NCI-H1436 (cell line): Measurements from ENCODE around the gene ST6GALNAC6.

Experiments used
- DNase-seq: peaks from one replicate; lab custom pipeline; 2025; lab: John Stamatoyannopoulos, UW

ST6GALNAC6 gene

GRCh38 chr9:127916720-127917581, 17.5 kb upstream of the ST6GALNAC6 start, which contains the start of gene ST6GALNAC4:
TSS of gene ST6GALNAC4 (minus strand) at chr9:127917041. CDS start at chr9:127916419, 622 bp downstream.
- DNase-seq: peak; percentile 88

- no peak for DNase-seq
Measured at GRCh38 chr9:127915801-127916719, 16.7 kb upstream of the ST6GALNAC6 start.

DNA sequence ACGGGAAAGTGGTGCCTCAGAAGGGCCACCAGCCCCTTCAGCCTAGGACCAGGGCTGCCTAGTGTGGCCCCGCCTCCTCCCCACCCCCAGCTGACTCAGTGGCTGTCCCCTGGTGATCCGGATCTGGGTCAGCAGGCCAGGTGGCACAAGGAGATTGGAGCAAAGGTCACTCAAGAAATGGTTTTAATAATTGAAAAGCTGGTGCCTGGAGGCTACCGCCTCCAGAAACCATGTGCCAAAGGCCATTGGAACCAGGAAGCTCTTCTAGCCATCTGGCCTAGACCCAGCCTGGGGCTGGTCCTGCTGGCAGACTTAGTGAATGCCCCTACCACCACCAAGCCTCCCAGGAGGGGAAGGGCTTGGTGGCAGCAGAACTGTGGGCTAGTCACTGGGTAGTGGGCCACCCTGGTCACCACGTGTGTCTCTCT, 15.9 kb upstream of the ST6GALNAC6 start:
- DNase-seq: no peak

DNA sequence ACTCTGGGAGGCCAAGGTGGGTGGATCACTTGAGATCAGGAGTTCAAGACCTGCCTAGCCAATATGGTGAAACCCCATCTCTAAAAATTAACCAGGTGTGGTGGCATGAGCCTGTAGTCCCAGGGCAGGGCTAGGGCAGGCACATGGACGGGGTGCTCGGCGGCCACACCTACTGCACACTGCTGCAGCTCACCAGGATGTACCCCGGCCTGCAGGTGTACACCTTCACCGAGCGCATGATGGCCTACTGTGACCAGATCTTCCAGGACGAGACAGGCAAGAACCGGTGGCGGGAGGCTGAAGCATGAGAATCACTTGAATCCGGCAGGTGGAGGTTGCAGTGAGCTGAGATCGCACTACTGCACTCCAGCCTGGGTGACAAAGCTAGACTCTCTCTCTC, 14.3 kb upstream of the ST6GALNAC6 start:
- no peak for DNase-seq

- no peak for DNase-seq
Measured at GRCh38 chr9:127912882-127913281, 13.5 kb upstream of the ST6GALNAC6 start.

- DNase-seq: no peak
Measured at GRCh38 chr9:127912296-127912695, 12.9 kb upstream of the ST6GALNAC6 start.

GRCh38 chr9:127910613-127911205, 11.3 kb upstream of the ST6GALNAC6 start:
- DNase-seq: no peak

GRCh38 chr9:127909839-127910273, 10.5 kb upstream of the ST6GALNAC6 start:
- DNase-seq: no peak

GRCh38 chr9:127908660-127908926, 9.2 kb upstream of the ST6GALNAC6 start:
- no peak for DNase-seq

DNA sequence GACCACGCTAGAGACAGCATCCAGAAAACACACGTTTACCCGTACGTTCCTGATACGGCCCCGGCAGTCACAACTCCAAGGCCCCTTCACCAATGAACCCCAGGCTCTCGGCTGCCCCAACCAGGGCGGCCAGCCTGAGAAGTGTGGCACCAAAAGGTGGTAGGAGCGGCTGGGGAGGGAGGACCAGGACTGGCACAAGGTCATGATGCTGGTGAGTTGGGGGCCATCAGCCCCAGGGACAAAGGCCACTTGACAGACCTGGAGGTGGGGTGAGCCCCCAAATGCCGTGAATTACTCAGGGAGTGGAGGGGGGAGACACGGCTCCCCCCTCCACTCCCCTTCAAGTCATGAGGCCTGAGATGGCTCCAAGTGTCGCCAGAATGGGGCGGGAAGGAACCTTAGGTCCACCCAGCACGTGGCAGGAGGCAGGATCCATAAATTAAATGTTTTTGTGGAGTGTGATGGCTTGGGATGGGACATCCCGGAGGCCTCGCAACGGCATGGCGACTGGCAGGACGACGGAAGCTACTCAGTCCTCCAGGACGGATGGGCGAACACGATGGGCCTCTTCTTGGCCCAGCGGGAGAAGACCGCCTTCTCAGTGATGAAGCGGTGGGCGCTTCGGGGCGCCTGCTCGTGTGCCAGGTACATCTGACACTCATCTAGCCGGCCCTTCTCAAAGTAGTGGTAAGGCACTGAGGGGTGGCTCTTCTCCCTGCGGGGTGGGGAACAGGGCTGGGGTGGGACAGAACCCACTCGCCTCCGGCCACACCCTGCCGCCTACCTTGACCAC, 8.7 kb upstream of the ST6GALNAC6 start:
- DNase-seq: no peak

- no peak for DNase-seq
Measured at GRCh38 chr9:127905788-127906191, 6.4 kb upstream of the ST6GALNAC6 start.

DNA sequence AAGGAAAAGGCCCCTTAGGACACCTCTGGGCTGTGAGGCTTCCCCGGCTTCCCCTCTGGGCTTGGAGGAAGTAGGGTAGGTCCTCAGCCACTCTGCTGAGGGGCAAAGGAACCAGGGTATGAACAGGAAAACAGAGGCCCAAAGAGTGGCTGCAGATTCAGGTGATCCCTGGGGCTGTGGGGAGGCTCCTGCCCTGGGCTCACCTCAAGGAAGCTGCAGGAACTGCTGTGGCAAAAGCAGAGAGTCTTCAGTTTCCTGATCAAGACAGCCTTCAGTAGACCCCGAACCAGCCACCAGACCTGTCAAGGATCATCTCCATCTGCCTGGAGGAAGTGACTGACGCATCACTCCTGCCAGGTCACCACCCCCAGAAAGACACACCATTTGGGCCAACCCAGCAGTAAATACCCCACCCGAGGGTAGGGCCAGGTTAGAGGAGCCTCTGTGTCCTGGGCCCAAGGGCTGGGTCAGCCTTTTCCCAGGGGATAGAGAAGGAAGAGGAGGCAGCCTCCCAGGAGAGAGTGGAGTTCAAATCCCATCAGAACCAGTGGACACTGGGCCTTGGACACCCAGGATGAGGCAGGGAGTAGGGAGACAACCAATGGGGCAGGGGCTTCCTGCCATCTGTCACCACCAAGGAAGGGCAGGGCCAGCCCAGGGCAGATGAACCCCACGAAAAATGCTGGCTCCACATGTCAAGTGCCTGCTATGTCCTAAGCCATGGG, 5.8 kb upstream of the ST6GALNAC6 start:
- no peak for DNase-seq

DNA sequence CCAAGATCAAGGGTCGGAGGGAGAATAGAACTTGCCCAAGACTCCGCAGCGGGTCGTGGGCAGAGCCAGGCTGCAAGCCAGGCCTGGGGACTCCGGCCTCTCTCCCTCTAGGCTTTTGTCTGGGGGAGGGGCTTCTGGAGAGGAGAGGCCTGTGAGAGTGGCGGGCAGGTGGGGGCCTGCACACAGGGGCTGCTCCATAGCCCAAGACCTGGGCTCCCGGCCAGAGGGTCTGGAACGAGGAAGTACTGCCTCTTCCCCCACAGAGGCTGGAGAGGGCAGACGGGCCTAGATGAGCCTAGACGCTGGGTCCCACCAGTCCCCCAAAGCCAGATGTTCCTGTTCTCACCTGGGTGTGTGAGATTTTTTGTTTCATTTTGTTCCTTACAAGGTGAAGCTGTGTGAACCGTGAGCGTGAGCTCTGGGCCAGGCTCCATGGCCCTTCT, 5.2 kb upstream of the ST6GALNAC6 start:
- DNase-seq: no peak

DNA sequence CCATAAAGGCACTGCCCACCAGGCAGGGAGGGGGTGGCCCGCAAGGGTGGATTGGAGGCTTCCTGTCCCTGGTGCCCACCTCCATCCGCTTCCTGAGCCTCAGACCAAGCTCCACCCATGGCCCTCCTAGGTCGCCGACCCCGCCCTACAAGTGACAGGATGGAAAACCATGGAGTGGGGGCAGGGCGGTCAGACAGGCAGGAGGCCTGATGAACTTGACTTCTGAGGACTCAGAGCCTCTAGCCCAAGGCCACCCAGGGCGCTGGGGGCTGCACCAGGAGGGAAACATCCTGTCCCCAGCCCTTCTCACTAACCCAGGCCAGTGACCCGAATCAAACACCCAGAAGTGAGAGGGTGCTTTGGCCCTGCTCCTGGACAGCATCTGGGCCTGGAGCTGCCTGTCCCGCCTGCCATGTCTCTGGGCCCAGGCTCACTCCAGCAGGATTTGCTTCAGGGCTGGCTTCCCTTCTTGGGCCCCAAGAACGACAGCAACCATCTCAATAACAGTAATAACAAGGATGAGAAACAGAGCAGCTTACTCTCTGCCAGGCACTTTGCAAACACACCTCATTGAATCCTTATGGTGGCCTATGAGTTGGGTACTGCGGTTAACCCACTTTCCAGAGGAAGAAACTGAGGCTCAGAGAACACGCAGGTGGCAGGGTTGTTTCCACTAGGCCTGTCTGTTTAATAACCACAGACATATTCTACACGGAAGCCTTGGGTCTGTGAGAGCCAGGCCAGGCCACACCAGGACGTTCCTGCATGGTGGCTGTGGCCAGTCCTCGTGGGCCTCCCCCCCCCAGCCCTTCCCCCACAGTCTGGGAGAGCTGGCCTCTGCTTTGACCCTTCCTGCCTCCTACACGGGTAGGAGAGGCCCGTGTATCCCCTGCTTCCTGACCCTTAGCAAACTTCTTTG, 4.4 kb upstream of the ST6GALNAC6 start:
- no peak for DNase-seq

DNA sequence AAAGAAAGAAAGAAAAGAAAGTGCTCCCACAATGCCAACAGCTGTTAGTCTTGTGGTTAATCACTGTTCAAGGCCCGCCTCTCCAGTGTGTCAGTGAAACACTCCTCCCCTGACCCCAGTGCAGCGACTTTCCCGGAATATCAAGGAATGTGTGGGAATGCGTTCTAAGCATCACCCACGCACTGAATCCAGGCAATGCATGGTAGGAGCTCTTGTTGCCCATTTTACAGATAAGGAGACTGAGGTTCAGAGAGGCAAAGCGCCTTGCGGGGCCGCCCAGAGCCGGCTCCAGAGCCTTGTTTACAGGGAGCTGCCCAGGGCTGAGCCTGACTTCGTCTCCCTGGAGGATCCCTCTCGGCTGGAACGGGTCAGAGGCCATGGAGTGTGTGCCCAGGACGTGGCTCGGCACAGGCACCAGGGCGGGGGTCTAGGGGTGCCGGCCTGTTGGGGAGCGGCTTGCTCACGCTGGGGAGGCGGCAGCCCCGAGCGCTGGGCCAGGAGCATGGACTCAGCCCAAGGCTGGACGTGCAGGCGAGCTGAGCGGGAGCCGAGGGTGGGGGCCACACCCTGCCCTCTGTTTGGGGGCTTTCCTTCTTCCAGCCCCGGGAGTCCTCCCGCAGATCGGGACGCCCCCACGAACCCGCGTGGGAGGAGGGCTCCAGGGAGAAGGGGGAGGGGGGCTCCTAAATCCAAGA, 823 bp downstream of the ST6GALNAC6 start:
- no peak for DNase-seq

GRCh38 chr9:127897193-127897692, 2.2 kb downstream of the ST6GALNAC6 start:
- peak; percentile 9 for DNase-seq

DNA sequence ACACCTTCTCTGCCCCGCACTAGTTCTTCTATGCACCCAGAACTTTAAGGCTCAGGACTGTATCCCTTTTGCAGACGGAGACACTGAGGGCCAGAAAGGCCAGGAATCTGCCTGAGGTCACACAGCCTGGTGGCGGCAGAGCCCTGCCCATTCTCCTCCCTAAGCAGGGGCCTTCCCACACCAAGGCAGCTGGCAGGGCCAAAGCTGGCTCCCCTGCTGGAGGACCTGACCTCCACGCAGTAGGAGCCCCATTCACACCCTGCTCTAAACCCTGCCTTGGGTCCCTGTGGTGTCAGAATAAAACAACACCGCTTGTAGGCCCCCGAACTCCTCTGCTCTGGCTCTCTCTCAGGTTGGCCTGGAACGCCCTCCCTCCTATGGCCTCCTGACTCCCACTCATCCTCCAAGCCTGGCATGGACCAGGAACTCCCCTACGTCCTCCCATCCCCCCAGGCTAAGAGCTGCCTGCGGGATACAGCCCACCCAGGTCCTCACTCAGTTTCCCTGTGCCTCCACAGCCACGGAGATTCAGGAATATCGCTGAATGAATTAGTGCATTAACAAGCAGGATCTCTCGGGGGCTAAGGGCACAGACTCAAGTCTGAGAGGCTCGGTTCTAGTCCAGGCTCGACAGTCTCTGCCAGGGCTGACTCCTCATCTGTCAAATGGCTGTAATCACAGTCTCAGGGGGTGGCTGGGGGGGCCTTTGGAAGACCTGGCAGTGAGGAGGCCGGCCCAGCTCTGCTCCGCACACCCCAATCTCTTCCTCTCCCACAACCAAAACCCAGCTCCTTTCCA, 2.8 kb downstream of the ST6GALNAC6 start:
- no peak for DNase-seq

DNA sequence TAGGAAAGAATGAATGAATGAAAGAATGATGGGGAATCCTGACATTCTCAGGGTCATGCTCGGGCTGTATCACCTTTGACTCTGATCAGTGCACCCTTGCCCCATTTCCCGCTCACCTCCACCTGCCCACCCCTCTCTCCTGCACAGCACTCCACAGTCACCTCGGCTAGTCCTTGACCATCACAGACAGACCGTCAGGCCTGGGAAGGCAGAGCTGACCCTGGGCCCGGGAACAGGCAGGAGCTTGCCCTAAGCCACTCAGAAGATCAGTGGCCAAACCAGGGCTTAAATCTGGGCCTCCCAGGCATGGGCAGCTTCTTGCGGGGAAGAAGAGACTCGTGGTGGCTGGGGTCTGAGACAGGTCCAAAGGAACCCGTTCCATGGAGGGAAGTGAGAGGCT, 3.6 kb downstream of the ST6GALNAC6 start:
- DNase-seq: no peak
